ENCODE measurements around the gene TSHZ3.

TSHZ3 gene

DNA sequence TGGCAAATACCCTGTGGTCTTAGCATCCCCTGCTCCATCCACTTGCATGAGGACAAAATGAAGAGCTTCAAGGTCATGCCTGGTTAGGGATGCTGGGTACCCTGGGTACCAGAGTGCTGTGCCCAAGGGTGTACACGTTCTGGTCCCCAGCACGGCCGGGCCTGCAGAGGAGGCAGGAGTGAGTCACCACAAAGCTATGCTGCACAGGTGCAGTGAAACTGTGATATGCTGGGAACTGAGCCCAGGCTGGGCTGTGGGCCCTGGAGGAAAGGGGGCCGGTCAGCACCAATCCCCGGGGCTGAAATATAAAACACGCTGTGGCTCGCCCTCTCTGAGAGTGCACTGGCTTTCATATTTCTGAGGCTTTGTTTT, 95.1 kb downstream of the TSHZ3 start:
- H3K4me1 ChIP-seq (ENCODE audit: control insufficient read depth, insufficient read depth, low read length): no peaks in the 10 kb centered on the region
- no peaks in the 10 kb centered on the region for H3K9me3 ChIP-seq (ENCODE audit: control insufficient read depth, insufficient read depth, low read length)
- H3K27me3 ChIP-seq (ENCODE audit: control insufficient read depth, insufficient read depth, low read length): no peaks in the 10 kb centered on the region
- no peak overlapping the region for H3K9ac ChIP-seq (ENCODE audit: low read depth, low read length)
- H3K36me3 ChIP-seq (ENCODE audit: control insufficient read depth, insufficient read depth, low read length): no peaks in the 10 kb centered on the region
- no peak overlapping the region for H3K4me3 ChIP-seq (ENCODE audit: low read depth, low read length)

- H3K9me3 ChIP-seq (ENCODE audit: control insufficient read depth, insufficient read depth, low read length): no peaks in the 10 kb centered on the region
- H3K27me3 ChIP-seq (ENCODE audit: control insufficient read depth, insufficient read depth, low read length): no peaks in the 10 kb centered on the region
- H3K4me3 ChIP-seq (ENCODE audit: low read depth, low read length): no peak overlapping the region
- no peak overlapping the region for H3K9ac ChIP-seq (ENCODE audit: low read depth, low read length)
- no peaks in the 10 kb centered on the region for H3K4me1 ChIP-seq (ENCODE audit: control insufficient read depth, insufficient read depth, low read length)
- no peaks in the 10 kb centered on the region for H3K36me3 ChIP-seq (ENCODE audit: control insufficient read depth, insufficient read depth, low read length)
These were observed 95.6 kb downstream of the TSHZ3 start for GRCh38 chr19:31253526-31254179.

GRCh38 chr19:31252441-31252840, 96.8 kb downstream of the TSHZ3 start:
- Histone ChIP-seq H3K4me1 (ENCODE audit: control insufficient read depth, insufficient read depth, low read length) (no peaks in the 10 kb centered on the region), H3K4me3 (ENCODE audit: low read depth, low read length) (no peak overlapping the region), H3K9ac (ENCODE audit: low read depth, low read length) (no peak overlapping the region), H3K9me3 (ENCODE audit: control insufficient read depth, insufficient read depth, low read length) (no peaks in the 10 kb centered on the region), H3K27me3 (ENCODE audit: control insufficient read depth, insufficient read depth, low read length) (no peaks in the 10 kb centered on the region), H3K36me3 (ENCODE audit: control insufficient read depth, insufficient read depth, low read length) (no peaks in the 10 kb centered on the region)

DNA sequence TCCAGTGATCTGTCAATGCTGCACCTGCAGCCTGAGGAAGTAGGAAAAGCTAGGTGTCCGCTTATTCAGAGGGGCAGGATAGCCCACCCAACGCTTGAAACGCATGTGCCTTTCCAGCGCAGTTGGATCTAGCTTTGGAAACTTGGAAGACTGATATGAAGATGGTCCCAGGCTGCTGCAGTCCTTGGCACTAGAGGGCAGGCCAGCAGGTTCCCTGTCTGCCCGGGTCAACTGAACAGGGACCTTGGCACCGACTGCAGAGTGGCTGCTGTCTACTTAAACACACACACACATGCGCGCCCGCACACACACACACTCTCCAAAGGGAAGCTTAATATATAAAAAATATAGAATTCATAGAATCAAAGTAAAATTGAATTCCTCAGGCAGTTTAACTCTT, 100.0 kb downstream of the TSHZ3 start:
- no peaks in the 10 kb centered on the region for H3K4me1 ChIP-seq (ENCODE audit: control insufficient read depth, insufficient read depth, low read length)
- H3K36me3 ChIP-seq (ENCODE audit: control insufficient read depth, insufficient read depth, low read length): no peaks in the 10 kb centered on the region
- H3K9ac ChIP-seq (ENCODE audit: low read depth, low read length): no peak overlapping the region
- no peak overlapping the region for H3K4me3 ChIP-seq (ENCODE audit: low read depth, low read length)
- no peaks in the 10 kb centered on the region for H3K27me3 ChIP-seq (ENCODE audit: control insufficient read depth, insufficient read depth, low read length)
- no peaks in the 10 kb centered on the region for H3K9me3 ChIP-seq (ENCODE audit: control insufficient read depth, insufficient read depth, low read length)

GRCh38 chr19:31235806-31236205, 113.4 kb downstream of the TSHZ3 start:
- H3K4me3 ChIP-seq (ENCODE audit: low read depth, low read length): no peak overlapping the region
- no peaks in the 10 kb centered on the region for H3K36me3 ChIP-seq (ENCODE audit: control insufficient read depth, insufficient read depth, low read length)
- H3K27me3 ChIP-seq (ENCODE audit: control insufficient read depth, insufficient read depth, low read length): no peaks in the 10 kb centered on the region
- no peaks in the 10 kb centered on the region for H3K4me1 ChIP-seq (ENCODE audit: control insufficient read depth, insufficient read depth, low read length)
- H3K9me3 ChIP-seq (ENCODE audit: control insufficient read depth, insufficient read depth, low read length): no peaks in the 10 kb centered on the region
- H3K9ac ChIP-seq (ENCODE audit: low read depth, low read length): no peak overlapping the region

GRCh38 chr19:31233295-31233800, 115.9 kb downstream of the TSHZ3 start:
- Histone ChIP-seq H3K4me1 (ENCODE audit: control insufficient read depth, insufficient read depth, low read length) (no peaks in the 10 kb centered on the region), H3K9me3 (ENCODE audit: control insufficient read depth, insufficient read depth, low read length) (no peaks in the 10 kb centered on the region), H3K27me3 (ENCODE audit: control insufficient read depth, insufficient read depth, low read length) (no peaks in the 10 kb centered on the region), H3K36me3 (ENCODE audit: control insufficient read depth, insufficient read depth, low read length) (no peaks in the 10 kb centered on the region), H3K9ac (ENCODE audit: low read depth, low read length) (no peak overlapping the region), H3K4me3 (ENCODE audit: low read depth, low read length) (no peak overlapping the region)

DNA sequence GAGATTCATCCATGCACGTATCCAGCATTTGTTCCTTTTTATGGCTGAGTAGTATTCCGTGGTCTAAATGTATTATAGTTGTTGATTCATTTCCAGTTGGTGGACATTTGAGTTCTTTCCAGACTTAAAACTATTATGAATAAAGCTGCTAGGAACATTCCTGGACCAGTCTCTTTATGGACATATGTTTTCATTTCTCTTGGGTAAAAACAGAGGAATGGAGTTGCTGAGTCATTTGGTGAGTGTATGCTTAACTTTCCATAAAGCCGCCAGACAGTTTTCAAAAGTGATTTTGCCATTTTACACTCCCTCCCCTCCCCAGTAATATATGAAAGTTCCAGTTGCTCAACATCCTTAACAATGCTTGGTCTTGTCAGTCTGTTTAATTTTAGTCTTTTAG, 116.4 kb downstream of the TSHZ3 start:
- Histone ChIP-seq H3K9ac (ENCODE audit: low read depth, low read length) (no peak overlapping the region), H3K36me3 (ENCODE audit: control insufficient read depth, insufficient read depth, low read length) (no peaks in the 10 kb centered on the region), H3K4me3 (ENCODE audit: low read depth, low read length) (no peak overlapping the region), H3K9me3 (ENCODE audit: control insufficient read depth, insufficient read depth, low read length) (no peaks in the 10 kb centered on the region), H3K4me1 (ENCODE audit: control insufficient read depth, insufficient read depth, low read length) (no peaks in the 10 kb centered on the region), H3K27me3 (ENCODE audit: control insufficient read depth, insufficient read depth, low read length) (no peaks in the 10 kb centered on the region)

DNA sequence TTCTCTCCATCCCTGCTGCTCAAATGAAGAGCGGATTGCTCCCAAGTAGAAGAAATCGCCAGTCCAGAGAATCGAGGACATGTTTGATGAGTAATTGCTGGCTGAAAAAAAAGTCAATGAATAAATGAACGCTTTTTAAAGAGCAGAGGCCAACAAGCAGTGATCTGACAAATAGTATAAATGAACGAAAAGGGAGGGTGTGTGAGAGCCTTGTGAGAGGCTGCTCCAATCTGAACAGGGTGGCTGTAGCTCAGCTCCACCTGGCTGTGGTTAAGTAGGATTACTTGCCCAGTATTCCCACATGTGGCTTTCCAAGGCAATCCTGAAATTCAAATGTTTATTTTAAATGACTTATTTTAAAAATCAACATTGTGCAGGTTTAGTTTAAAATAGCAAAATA, 117.1 kb downstream of the TSHZ3 start:
- Histone ChIP-seq H3K4me3 (ENCODE audit: low read depth, low read length) (no peak overlapping the region), H3K9me3 (ENCODE audit: control insufficient read depth, insufficient read depth, low read length) (no peaks in the 10 kb centered on the region), H3K36me3 (ENCODE audit: control insufficient read depth, insufficient read depth, low read length) (no peaks in the 10 kb centered on the region), H3K9ac (ENCODE audit: low read depth, low read length) (no peak overlapping the region), H3K27me3 (ENCODE audit: control insufficient read depth, insufficient read depth, low read length) (no peaks in the 10 kb centered on the region), H3K4me1 (ENCODE audit: control insufficient read depth, insufficient read depth, low read length) (no peaks in the 10 kb centered on the region)

GRCh38 chr19:31231237-31231636, 118.0 kb downstream of the TSHZ3 start:
- H3K36me3 ChIP-seq (ENCODE audit: control insufficient read depth, insufficient read depth, low read length): no peaks in the 10 kb centered on the region
- no peaks in the 10 kb centered on the region for H3K4me1 ChIP-seq (ENCODE audit: control insufficient read depth, insufficient read depth, low read length)
- no peaks in the 10 kb centered on the region for H3K27me3 ChIP-seq (ENCODE audit: control insufficient read depth, insufficient read depth, low read length)
- H3K9me3 ChIP-seq (ENCODE audit: control insufficient read depth, insufficient read depth, low read length): no peaks in the 10 kb centered on the region
- no peak overlapping the region for H3K9ac ChIP-seq (ENCODE audit: low read depth, low read length)
- H3K4me3 ChIP-seq (ENCODE audit: low read depth, low read length): no peak overlapping the region

DNA sequence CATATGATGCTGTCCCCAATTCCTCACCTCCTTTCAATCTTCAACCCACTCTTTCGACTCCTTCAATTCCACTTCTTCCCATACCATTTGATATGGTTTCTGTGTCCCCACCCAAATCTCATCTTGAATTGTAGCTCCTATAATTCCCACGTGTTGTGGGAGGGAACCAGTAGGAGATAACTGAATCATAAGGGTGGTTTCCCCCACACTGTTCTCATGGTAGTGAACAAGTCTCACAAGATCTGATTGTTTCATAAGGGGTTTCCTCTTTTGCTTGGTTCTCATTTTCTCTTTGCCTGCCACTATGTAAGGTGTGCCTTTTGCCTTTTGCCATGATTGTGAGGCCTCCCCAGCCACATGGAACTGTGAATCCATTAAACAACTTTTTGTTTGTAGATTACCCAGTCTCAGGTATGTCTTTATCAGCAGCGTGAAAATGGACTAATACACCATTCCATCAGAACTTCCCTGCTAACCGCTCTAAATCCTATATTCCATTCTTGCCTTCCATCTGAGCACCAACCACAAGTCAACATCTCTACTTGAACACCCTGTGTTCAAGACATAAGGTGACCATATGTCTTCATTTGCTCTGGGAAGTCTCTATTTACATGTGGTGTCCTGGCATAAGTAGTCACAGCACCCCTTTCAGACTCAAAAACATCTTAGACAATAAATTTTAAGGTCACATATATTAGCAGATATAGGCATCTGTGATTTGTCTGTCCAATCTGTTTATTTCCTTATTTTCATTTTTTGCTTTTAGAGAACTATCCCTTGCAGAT, 122.9 kb downstream of the TSHZ3 start:
- no peaks in the 10 kb centered on the region for H3K4me1 ChIP-seq (ENCODE audit: control insufficient read depth, insufficient read depth, low read length)
- no peaks in the 10 kb centered on the region for H3K27me3 ChIP-seq (ENCODE audit: control insufficient read depth, insufficient read depth, low read length)
- no peaks in the 10 kb centered on the region for H3K9me3 ChIP-seq (ENCODE audit: control insufficient read depth, insufficient read depth, low read length)
- no peak overlapping the region for H3K9ac ChIP-seq (ENCODE audit: low read depth, low read length)
- no peaks in the 10 kb centered on the region for H3K36me3 ChIP-seq (ENCODE audit: control insufficient read depth, insufficient read depth, low read length)
- no peak overlapping the region for H3K4me3 ChIP-seq (ENCODE audit: low read depth, low read length)

All from iPS-15b (cell line).